Sigmoid colon (tissue), 7 donors: ENCODE data around the gene IREB2. TPM values are rescaled to one million over a fixed set of nuclear protein-coding genes. Genes with fewer than 3 reads are reported as not detected.
A peak's percentile ranks its signal among the peaks of the same experiment; 100 is the strongest.
"Not testable (repeated sequence)": the region's sequence is repeated elsewhere in the genome, so short reads cannot be mapped to it uniquely, and the experiment has no call there.

Experiments
- DNase-seq: peaks from one replicate; pipeline ENCODE4 v3.0.0-alpha.2; 2019
- H3K27ac ChIP-seq, 4 donors: fragments of 200-600 bp; sonication (generic); one replicate each; pipeline ENCODE4 v1.5.1; 2016 to 2019; ENCODE audit warnings: mild to moderate bottlenecking in 1 of 4
- H3K27me3 ChIP-seq, 3 donors: fragments of 200-600 bp; sonication (generic); one replicate each; pipeline ENCODE4 v1.5.1; 2019; ENCODE audit warnings: mild to moderate bottlenecking in 1 of 3
- H3K36me3 ChIP-seq, 4 donors: fragments of 200-600 bp; sonication (generic); one replicate each; pipeline ENCODE4 v1.5.1; 2016 to 2019
- H3K4me1 ChIP-seq, 4 donors: fragments of 200-600 bp; sonication (generic); one replicate each; pipeline ENCODE4 v1.5.1; 2017 to 2019
- H3K4me3 ChIP-seq, 4 donors: fragments of 200-600 bp; sonication (generic); one replicate each; pipeline ENCODE4 v1.5.1; 2017 to 2019; ENCODE audit warnings: mild to moderate bottlenecking in 2 of 4, moderate library complexity in 1 of 4
- H3K9me3 ChIP-seq, 4 donors: fragments of 200-600 bp in 3 of 4; sonication (generic) in 3 of 4; one replicate each; pipeline versions ENCODE4 v1.5.1 to v1.6.1; 2013 to 2019
- CTCF ChIP-seq, 4 experiments: fragments of 450-650 bp in 3 of 4; fragments of 200-600 bp in 1 of 4; IDR thresholded peaks; one replicate each; pipeline ENCODE4 v1.5.1; 2016 to 2019; ENCODE audit warnings: antibody characterized with exemption in 4 of 4, mild to moderate bottlenecking in 3 of 4, moderate library complexity in 2 of 4
- EP300 ChIP-seq, 4 donors: sonication (generic); formaldehyde crosslinking; IDR thresholded peaks; one replicate each; pipeline ENCODE4 v1.6.1; 2017; ENCODE audit warnings: antibody characterized with exemption in 4 of 4
- POLR2A ChIP-seq, 2 donors: fragments of 450-650 bp; IDR thresholded peaks; one replicate each; pipeline ENCODE4 v1.6.1; 2016; ENCODE audit warnings: antibody characterized with exemption in 2 of 2, mild to moderate bottlenecking in 2 of 2, moderate library complexity in 2 of 2
- POLR2AphosphoS5 ChIP-seq, 4 donors: sonication (generic); formaldehyde crosslinking; IDR thresholded peaks; one replicate each; pipeline ENCODE4 v1.6.1; 2017; ENCODE audit warnings: antibody characterized with exemption in 4 of 4
- WGBS, 2 donors: extraction: QIAGEN DNeasy Blood & Tissue Kit; methylation state at CpG; one replicate each; pipeline ENCODE4 v1.1.7; 2013; 5-methylcytosine and 5-hydroxymethylcytosine counted together
- intact Hi-C: fragments of 100-400 bp; cut with DNase I; formaldehyde crosslinking; loops from one replicate; pipeline ENCODE4 v1.15.1; 2023
- polyA plus RNA-seq, 3 donors: library from polyadenylated mRNA; stranded (reverse); fragments of 200-250 nt; gene quantifications; one replicate each; pipeline ENCODE4 v1.2.3, GENCODE V29; 2013
- total RNA-seq, 4 donors: library from RNA; depleted of rRNA; stranded (reverse); fragments of >200 nt; gene quantifications; one replicate each; pipeline ENCODE4 v1.1.0, GENCODE V29; 2016
- donor health status: healthy with polysubstance abuse.
- donor health status: Bipolar disorder and iron deficiency.
- donor health status: healthy.

IREB2 gene
- total and polyA plus RNA-seq, 7 donors: 12.6 to 42.1 (median 28.4) TPM

- Histone ChIP-seq H3K9me3 (no peaks in the 10 kb centered on the region), H3K4me1 (peaks cover 0 to 12% (median 8%) of the 10 kb centered on the region in 4 donors), H3K4me3 (peak within 1 kb of the TSS; percentile 64 to 89 (median 78)), H3K27ac (peak within 1 kb of the TSS; percentile 75 to 82 (median 80)), H3K27me3 (no peaks in the 10 kb centered on the region), H3K36me3 (no peaks in the 10 kb centered on the region)
- 1 to 2% methylated on average over 63 of the region's 63 CpGs for WGBS, 2 donors
- DNase-seq: peak; percentile 97
- no peak for TF ChIP-seq EP300 (IDR thresholded peaks at IDR 0.05)
- peak in 1 of 4 experiments; percentile 13 for TF ChIP-seq CTCF (IDR thresholded peaks at IDR 0.05)
- TF ChIP-seq POLR2A (IDR thresholded peaks at IDR 0.05): peak; percentile 32 to 54
- TF ChIP-seq POLR2AphosphoS5 (IDR thresholded peaks at IDR 0.05): peak in 3 of 4 donors; percentile 56 to 78 (median 74)
- intact Hi-C loops: loop anchor here (2.0 kb wide), 1 partner anchor 34 kb away; the partner anchor contains the start of gene PSMA4
Observed at GRCh38 chr15:78506971-78507830, 69.2 kb downstream of the IREB2 start, which contains the start of gene HYKK. Gene HYKK (plus strand): TSS chr15:78507577. CDS start chr15:78513089, 5,512 bp downstream.

GRCh38 chr15:78507831-78508160 lies 69.8 kb downstream of the IREB2 start:
- Histone ChIP-seq H3K27ac (peak overlapping the region; percentile 75 to 82 (median 80)), H3K4me1 (peaks cover 0 to 12% (median 8%) of the 10 kb centered on the region in 4 donors), H3K4me3 (peak overlapping the region; percentile 64 to 89 (median 78)), H3K36me3 (no peaks in the 10 kb centered on the region), H3K27me3 (no peaks in the 10 kb centered on the region), H3K9me3 (no peaks in the 10 kb centered on the region)
- no peak for TF ChIP-seq EP300 (IDR thresholded peaks at IDR 0.05)
- TF ChIP-seq POLR2AphosphoS5 (IDR thresholded peaks at IDR 0.05): no peak
- no peak for TF ChIP-seq CTCF (IDR thresholded peaks at IDR 0.05)
- TF ChIP-seq POLR2A (IDR thresholded peaks at IDR 0.05): no peak
- 1 to 3% methylated on average over 13 of the region's 13 CpGs for WGBS, 2 donors
- DNase-seq: peak; percentile 68
- intact Hi-C loops: loop anchor here (2.0 kb wide), 1 partner anchor 33 kb away; the partner anchor contains the start of gene PSMA4

GRCh38 chr15:78508272-78508671 lies 70.3 kb downstream of the IREB2 start:
- intact Hi-C loops: no loop called here
- H3K9me3 ChIP-seq: no peaks in the 10 kb centered on the region
- H3K27me3 ChIP-seq: no peaks in the 10 kb centered on the region

GRCh38 chr15:78509726-78510312 lies 71.8 kb downstream of the IREB2 start:
- peaks cover 0 to 12% (median 8%) of the 10 kb centered on the region in 4 donors for H3K4me1 ChIP-seq
- no peaks in the 10 kb centered on the region for H3K36me3 ChIP-seq
- no peak for TF ChIP-seq CTCF (IDR thresholded peaks at IDR 0.05)
- TF ChIP-seq EP300 (IDR thresholded peaks at IDR 0.05): no peak
- TF ChIP-seq POLR2AphosphoS5 (IDR thresholded peaks at IDR 0.05): no peak
- no peak for TF ChIP-seq POLR2A (IDR thresholded peaks at IDR 0.05)
- intact Hi-C loops: no loop called here
- H3K4me3 ChIP-seq: no peak overlapping the region
- DNase-seq: no peak
- H3K27me3 ChIP-seq: no peaks in the 10 kb centered on the region
- H3K27ac ChIP-seq: no peak overlapping the region
- H3K9me3 ChIP-seq: no peaks in the 10 kb centered on the region
- 70 to 73% methylated on average over 6 of the region's 6 CpGs for WGBS, 2 donors

More at GRCh38 chr15:78508272-78508671, 70.3 kb downstream of the IREB2 start:
- H3K27ac ChIP-seq: peak overlapping the region in 3 of 4 donors; percentile 75 to 82 (median 81)
- H3K4me3 ChIP-seq: peak overlapping the region; percentile 64 to 89 (median 78)
- TF ChIP-seq POLR2AphosphoS5 (IDR thresholded peaks at IDR 0.05) (no peak), CTCF (IDR thresholded peaks at IDR 0.05) (no peak), POLR2A (IDR thresholded peaks at IDR 0.05) (no peak), EP300 (IDR thresholded peaks at IDR 0.05) (no peak)
- WGBS, 2 donors: 13 to 38% methylated on average over 6 of the region's 6 CpGs
- H3K36me3 ChIP-seq: no peaks in the 10 kb centered on the region
- DNase-seq: no peak
- H3K4me1 ChIP-seq: peaks cover 0 to 12% (median 8%) of the 10 kb centered on the region in 4 donors

- H3K4me1 ChIP-seq, H3K9me3 ChIP-seq, intact Hi-C loops, H3K27me3 ChIP-seq, H3K4me3 ChIP-seq, H3K27ac ChIP-seq, DNase-seq: not testable (repeated sequence)
- WGBS, 2 donors: 99 to 100% methylated on average over 2 of the region's 3 CpGs
- peaks cover 0 to 18% (median 3%) of the 10 kb centered on the region in 4 donors for H3K36me3 ChIP-seq
Observed at GRCh38 chr15:78520035-78520434, 82.0 kb downstream of the IREB2 start.
